GM23338 (cell line): ENCODE results near the gene HS6ST3. TPM values are rescaled to one million over a fixed set of nuclear protein-coding genes. Genes with fewer than 3 reads are reported as not detected.

Experiments
- ATAC-seq: fragments of 200-7000 bp; cut with Tn5 transposase; 3 replicates; pipeline ENCODE4 v1.9.1; 2020
- DNase-seq: peaks from one replicate; pipeline ENCODE4 v3.0.0-alpha.2; 2015; ENCODE audit warnings: low spot score
- H2AFZ ChIP-seq: fragments of 200-600 bp; sonication (generic); 2 replicates; pipeline ENCODE4 v1.8.0; 2016; ENCODE audit warnings: antibody characterized with exemption, mild to moderate bottlenecking, moderate library complexity
- H3F3A ChIP-seq: fragments of 200-600 bp; sonication (generic); replicated peaks from 2 replicates; pipeline ENCODE4 v1.8.0; 2017; ENCODE audit warnings: antibody characterized with exemption, mixed run types, low read depth
- H3K27ac ChIP-seq: fragments of 200-600 bp; sonication (generic); 2 replicates; pipeline ENCODE4 v1.6.1; 2016; ENCODE audit warnings: low read depth
- H3K27me3 ChIP-seq: fragments of 200-600 bp; sonication (generic); 2 replicates; pipeline ENCODE4 v1.8.0; 2016; ENCODE audit warnings: mild to moderate bottlenecking, mixed run types, moderate library complexity; ENCODE audit not compliant: insufficient read depth
- H3K36me3 ChIP-seq: fragments of 200-600 bp; sonication (generic); 2 replicates; pipeline ENCODE4 v1.8.0; 2016; ENCODE audit warnings: mild to moderate bottlenecking; ENCODE audit not compliant: insufficient read depth
- H3K4me1 ChIP-seq: fragments of 200-600 bp; sonication (generic); 2 replicates; pipeline ENCODE4 v1.8.0; 2016; ENCODE audit warnings: mild to moderate bottlenecking, moderate library complexity; ENCODE audit not compliant: insufficient read depth
- H3K4me2 ChIP-seq: fragments of 200-600 bp; sonication (generic); 2 replicates; pipeline ENCODE4 v1.7.1; 2017; ENCODE audit warnings: mixed run types
- H3K4me3 ChIP-seq: fragments of 200-600 bp; sonication (generic); 2 replicates; pipeline ENCODE4 v1.6.1; 2016; ENCODE audit warnings: mixed run types
- H3K79me2 ChIP-seq: fragments of 200-600 bp; sonication (generic); replicated peaks from 2 replicates; pipeline ENCODE4 v1.8.0; 2017; ENCODE audit warnings: mild to moderate bottlenecking; ENCODE audit not compliant: insufficient read depth
- H3K9me2 ChIP-seq: fragments of 200-600 bp; sonication (generic); 2 replicates; pipeline ENCODE4 v1.8.0; 2017; ENCODE audit not compliant: insufficient read depth
- H4K20me1 ChIP-seq: fragments of 200-600 bp; sonication (generic); replicated peaks from 2 replicates; pipeline ENCODE4 v1.8.0; 2017; ENCODE audit warnings: mild to moderate bottlenecking; ENCODE audit not compliant: insufficient read depth
- H3K27ac Mint-ChIP-seq: 2 replicates; pipeline ENCODE4 v1.8.0; 2020; ENCODE audit warnings: inconsistent platforms, mild to moderate bottlenecking, moderate library complexity, mixed read lengths
- H3K27me3 Mint-ChIP-seq: 3 replicates; pipeline ENCODE4 v1.8.0; 2022; ENCODE audit warnings: low read depth, mild to moderate bottlenecking, moderate library complexity, mixed read lengths, inconsistent platforms; ENCODE audit not compliant: insufficient read depth, poor library complexity
- H3K36me3 Mint-ChIP-seq: 3 replicates; pipeline ENCODE4 v1.8.0; 2021; ENCODE audit warnings: low read depth, mild to moderate bottlenecking, inconsistent platforms, moderate library complexity, mixed read lengths
- H3K4me1 Mint-ChIP-seq: 3 replicates; pipeline ENCODE4 v1.8.0; 2020; ENCODE audit warnings: mild to moderate bottlenecking, inconsistent platforms, mixed read lengths
- H3K4me3 Mint-ChIP-seq: 3 replicates; pipeline ENCODE4 v1.8.0; 2021; ENCODE audit warnings: moderate library complexity, mild to moderate bottlenecking, inconsistent platforms, mixed read lengths
- H3K9me3 Mint-ChIP-seq: 3 replicates; pipeline ENCODE4 v1.8.0; 2020; ENCODE audit warnings: moderate library complexity, mild to moderate bottlenecking, inconsistent platforms, mixed read lengths
- CTCF ChIP-seq, 2 experiments: fragments of 200-600 bp in 1 of 2; sonication (generic) in 1 of 2; conservative IDR thresholded peaks; 2 replicates each; pipeline versions ENCODE4 v1.5.1 to v1.6.1; 2016 to 2017; ENCODE audit warnings: antibody characterized with exemption in 2 of 2, low read depth in 2 of 2, mild to moderate bottlenecking in 2 of 2, moderate library complexity in 1 of 2
- POLR2AphosphoS5 ChIP-seq: IDR thresholded peaks from 2 replicates; pipeline ENCODE4 v1.6.1; 2016; ENCODE audit warnings: antibody characterized with exemption, low read depth
- REST ChIP-seq: IDR thresholded peaks from one replicate; pipeline ENCODE4 v1.6.1; 2018; ENCODE audit warnings: antibody characterized with exemption; ENCODE audit not compliant: unreplicated experiment
- ZNF462 ChIP-seq: fragments of 250-450 bp; sonication (Bioruptor Pico); IDR thresholded peaks from 2 replicates; pipeline ENCODE4 v1.5.0; 2020; ENCODE audit warnings: mild to moderate bottlenecking, moderate library complexity
- polyA plus RNA-seq: library from polyadenylated mRNA; unstranded; fragments of >200 nt; fragmentation: Nextera tagmentation; extraction: Ambion mirVana; gene quantifications from 2 replicates; pipeline ENCODE4 v1.2.1, GENCODE V29; 2016
- total RNA-seq: library from RNA; depleted of rRNA; stranded (reverse); fragments of >200 nt; shearing (Covaris generic); gene quantifications from 2 replicates; pipeline ENCODE4 v1.2.3, GENCODE V29; 2014

The HS6ST3 gene
- total and polyA plus RNA-seq, 2 experiments from 2014 or later = 0.52 to 0.80 TPM

GRCh38 chr13:96848286-96848685, 758.4 kb downstream of the HS6ST3 start:
- Mint-ChIP-seq H3K27ac (no peak overlapping the region), H3K4me1 (peaks cover 15% of the 10 kb centered on the region), H3K4me3 (no peak overlapping the region), H3K27me3 (no peaks in the 10 kb centered on the region), H3K9me3 (peaks cover 6% of the 10 kb centered on the region; the same call in 2 of the 3 replicates), H3K36me3 (no peaks in the 10 kb centered on the region; the same call in 2 of the 3 replicates)
- TF ChIP-seq CTCF (conservative IDR thresholded peaks at IDR 0.05; ENCODE audit: low read depth in 2 of 2) (no peak), ZNF462 (CRISPR knock-in tag) (no peak)
- Histone ChIP-seq H4K20me1 (no peaks in the 10 kb centered on the region), H3K79me2 (no peaks in the 10 kb centered on the region), H3K9me2 (peaks cover 14% of the 10 kb centered on the region), H3K27me3 (no peaks in the 10 kb centered on the region), H3K4me2 (no peak overlapping the region), H3K27ac (no peak overlapping the region), H3F3A (no peaks in the 10 kb centered on the region), H3K4me3 (no peak overlapping the region), H2AFZ (no peak overlapping the region), H3K36me3 (no peaks in the 10 kb centered on the region), H3K4me1 (0 out of 2 replicates have a peak, but pooled peaks cover 3% of the 10 kb centered on the region)
- ATAC-seq (no peak), DNase-seq (no peak)

GRCh38 chr13:96849091-96849490, 759.2 kb downstream of the HS6ST3 start:
- Histone ChIP-seq H3K27ac (no peak overlapping the region), H3K9me2 (peaks cover 14% of the 10 kb centered on the region), H3K4me3 (no peak overlapping the region), H3K79me2 (no peaks in the 10 kb centered on the region), H3K36me3 (no peaks in the 10 kb centered on the region), H3F3A (no peaks in the 10 kb centered on the region), H2AFZ (no peak overlapping the region), H4K20me1 (no peaks in the 10 kb centered on the region), H3K4me1 (0 out of 2 replicates have a peak, but pooled peaks cover 3% of the 10 kb centered on the region), H3K27me3 (no peaks in the 10 kb centered on the region), H3K4me2 (no peak overlapping the region)
- Mint-ChIP-seq H3K4me3 (no peak overlapping the region), H3K9me3 (peaks cover 14% of the 10 kb centered on the region), H3K27ac (no peak overlapping the region), H3K27me3 (no peaks in the 10 kb centered on the region), H3K4me1 (peaks cover 15% of the 10 kb centered on the region), H3K36me3 (no peaks in the 10 kb centered on the region; the same call in 1 of the 3 replicates)
- DNase-seq = no peak
- no peak for ATAC-seq
- no peak for TF ChIP-seq POLR2AphosphoS5
- TF ChIP-seq REST = no peak
